HG03045 (cell line): ENCODE data around the gene MEIS2.

Source experiments
- ATAC-seq: cut with Tn5 transposase; IDR thresholded peaks from one replicate; pipeline ENCODE4 v1.9.1; 2021; ENCODE audit warnings: mild to moderate bottlenecking, moderate library complexity; ENCODE audit not compliant: unreplicated experiment

Gene MEIS2

DNA sequence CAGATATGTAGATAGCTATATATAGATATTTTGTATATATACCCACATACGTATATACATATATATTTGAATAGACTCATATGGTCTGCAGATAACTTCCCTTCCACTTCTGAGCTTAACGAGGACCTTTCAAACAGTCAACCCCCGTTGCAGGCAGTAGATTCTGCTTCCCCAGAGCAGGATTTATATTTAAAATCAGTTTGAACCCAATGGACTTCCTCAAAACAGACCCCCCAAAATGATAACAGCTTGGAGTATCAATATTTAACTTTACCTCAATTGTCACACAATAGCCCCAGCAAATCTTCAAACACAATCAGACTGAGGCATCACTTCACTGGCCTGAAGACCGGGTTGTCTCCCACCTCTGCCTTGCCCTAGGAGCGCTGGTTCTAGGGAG, 218.3 kb downstream of the MEIS2 start:
- ATAC-seq = no peak

GRCh38 chr15:36881516-36881915, 218.8 kb downstream of the MEIS2 start:
- no peak for ATAC-seq

DNA sequence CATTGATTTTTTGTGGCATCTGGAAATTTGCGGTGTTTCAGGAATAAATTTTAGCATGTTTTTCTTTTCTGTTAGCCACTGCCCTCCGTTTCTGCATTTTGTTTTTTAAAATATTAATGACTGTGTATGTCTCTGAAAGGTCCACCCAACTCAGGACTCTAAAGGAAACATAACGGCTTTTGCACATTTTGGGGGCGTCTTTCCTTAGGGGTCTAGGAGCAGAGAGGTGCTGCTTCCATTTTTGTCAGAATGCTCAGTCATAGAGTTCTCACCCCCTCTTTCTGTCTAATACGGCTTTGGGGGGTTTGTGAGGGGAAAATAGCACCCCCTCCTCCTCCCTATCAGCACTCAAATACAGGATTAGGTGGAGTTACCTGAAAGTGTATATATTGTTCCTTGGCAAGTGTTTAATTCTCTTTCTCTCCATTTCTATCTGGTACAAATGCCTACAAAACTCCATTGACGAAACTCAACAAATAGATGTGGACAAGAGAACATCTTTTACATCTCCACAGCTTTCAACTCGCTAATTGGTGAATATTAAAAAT, 219.4 kb downstream of the MEIS2 start:
- no peak for ATAC-seq

GRCh38 chr15:36880224-36880912, 220.0 kb downstream of the MEIS2 start:
- ATAC-seq = no peak

GRCh38 chr15:36879568-36880222, 220.7 kb downstream of the MEIS2 start:
- ATAC-seq = no peak

DNA sequence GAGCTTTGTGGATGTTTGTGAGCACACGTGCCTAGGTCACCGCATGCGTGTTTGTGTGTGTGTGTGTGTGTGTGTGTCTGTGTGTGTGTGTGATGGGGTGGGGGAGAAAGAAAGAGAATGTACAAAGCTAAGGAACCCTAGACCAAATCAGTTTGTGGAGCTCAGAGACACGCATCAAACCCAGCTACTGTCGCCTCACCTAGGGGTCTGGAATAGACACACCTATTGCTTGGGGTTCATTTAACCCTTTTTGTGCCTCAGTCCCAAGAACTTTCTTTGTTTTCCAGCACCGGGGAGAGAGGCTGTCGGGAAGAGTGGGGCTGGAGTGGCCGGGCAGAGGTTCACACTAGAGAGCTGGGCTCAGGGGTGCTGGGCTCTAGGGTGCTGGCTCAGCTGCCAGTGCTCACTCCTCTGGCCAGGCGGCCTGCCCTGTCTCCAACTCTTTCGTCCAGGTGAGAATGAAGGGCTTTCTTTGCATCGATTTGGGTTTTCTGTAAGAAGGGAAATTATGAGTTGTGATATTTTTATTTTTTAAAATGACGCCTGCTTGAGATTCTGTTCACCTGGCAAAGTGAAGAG, 221.6 kb downstream of the MEIS2 start:
- ATAC-seq = no peak

- no peak for ATAC-seq
These were observed 222.3 kb downstream of the MEIS2 start for GRCh38 chr15:36877796-36878683.

- ATAC-seq = no peak
These were observed 223.1 kb downstream of the MEIS2 start for GRCh38 chr15:36877294-36877693.

- ATAC-seq = no peak
These were observed 224.5 kb downstream of the MEIS2 start for GRCh38 chr15:36875740-36876334.

DNA sequence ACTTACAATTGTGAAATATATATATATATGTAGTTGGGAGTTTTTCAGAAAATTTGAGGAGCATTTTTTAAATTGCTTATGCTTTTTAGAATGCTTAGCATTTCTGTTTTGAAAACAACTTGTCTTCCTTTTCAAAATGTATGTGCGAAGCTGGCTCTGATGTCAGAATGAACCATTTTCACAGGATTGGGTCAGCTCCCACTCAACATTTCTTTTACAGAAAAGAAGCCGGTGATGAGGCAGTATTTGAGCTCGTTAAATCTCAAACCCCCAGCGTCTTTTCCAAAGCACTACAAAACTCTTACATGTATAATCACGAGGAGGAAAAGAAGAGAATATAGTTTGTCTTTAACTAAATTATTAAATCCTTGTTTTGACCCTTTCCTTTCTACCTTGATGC, 225.4 kb downstream of the MEIS2 start:
- no peak for ATAC-seq

GRCh38 chr15:36867436-36867835, 232.9 kb downstream of the MEIS2 start:
- ATAC-seq = no peak

DNA sequence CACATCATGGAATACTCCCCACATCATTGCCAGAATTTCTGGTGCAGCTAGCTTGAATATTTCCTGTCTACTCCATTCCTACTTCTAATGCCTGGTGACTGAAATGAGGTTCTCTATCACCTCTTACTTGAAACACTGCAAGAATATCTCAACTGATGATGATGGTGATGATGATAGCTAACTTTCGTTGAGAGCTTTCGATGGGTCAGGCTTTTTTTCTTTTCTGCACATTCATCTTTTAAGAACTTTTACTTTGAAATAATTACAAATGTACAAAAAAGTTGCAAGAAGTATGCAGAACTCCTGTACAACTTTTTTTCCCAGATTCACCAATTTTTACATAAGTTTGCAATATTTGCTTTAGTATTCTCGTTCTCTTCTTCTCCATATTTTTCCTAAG, 233.5 kb downstream of the MEIS2 start:
- ATAC-seq = no peak

DNA sequence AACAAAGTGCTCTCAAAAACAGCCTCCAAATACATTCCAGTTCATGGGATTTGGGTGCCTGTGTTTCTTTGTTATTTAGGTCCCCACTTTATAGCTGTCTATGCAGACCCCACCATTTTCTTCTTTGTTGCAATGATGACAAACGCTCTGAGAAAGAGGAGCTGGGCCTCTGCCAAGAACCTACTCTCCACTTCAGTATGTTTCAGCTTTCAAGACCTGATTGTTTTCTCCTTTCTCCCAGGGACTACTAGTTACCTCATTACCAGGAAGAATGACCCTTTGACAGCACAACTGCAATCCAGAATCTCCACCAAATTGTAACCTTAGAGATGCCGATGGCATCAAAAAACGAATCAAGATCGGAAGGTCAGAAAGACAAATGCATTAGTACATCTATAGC, 236.8 kb downstream of the MEIS2 start:
- ATAC-seq = no peak

DNA sequence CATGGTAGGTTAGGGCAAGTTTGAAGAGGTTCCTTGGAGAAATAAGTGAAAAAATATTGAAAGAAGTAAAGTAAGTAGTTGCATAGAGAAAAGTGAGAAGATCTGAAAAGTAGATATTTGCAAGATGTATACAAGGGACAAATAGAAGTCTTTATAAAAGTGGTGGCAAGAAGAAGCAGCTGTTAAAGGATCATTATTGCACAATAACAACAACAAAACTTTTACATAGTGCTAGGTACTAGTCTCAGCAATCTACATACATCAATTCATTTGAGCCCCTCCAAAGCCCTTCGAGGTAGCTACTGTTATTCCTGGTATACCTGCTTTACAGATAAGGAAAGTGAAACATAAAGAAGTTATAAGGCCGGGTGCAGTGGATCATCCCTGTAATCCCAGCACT, 239.6 kb downstream of the MEIS2 start:
- ATAC-seq = no peak

DNA sequence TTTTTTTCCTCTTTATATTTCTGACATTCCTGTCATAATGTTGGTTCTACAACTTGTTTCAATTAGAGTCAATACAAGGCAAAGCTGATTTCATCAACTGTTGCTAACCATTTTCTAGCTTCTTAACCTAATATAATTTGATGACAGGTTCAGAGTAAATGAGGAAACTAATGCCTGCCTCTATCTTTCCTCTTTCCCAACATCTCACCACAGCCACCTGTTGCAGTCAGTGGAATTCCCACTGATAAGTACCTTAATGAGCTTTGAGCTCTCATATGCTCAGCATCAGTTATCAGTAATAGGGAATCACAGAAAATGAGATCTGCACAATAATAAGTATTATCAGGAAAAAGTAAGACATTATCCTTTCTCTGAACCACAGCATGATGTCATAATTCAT, 241.9 kb downstream of the MEIS2 start:
- no peak for ATAC-seq

DNA sequence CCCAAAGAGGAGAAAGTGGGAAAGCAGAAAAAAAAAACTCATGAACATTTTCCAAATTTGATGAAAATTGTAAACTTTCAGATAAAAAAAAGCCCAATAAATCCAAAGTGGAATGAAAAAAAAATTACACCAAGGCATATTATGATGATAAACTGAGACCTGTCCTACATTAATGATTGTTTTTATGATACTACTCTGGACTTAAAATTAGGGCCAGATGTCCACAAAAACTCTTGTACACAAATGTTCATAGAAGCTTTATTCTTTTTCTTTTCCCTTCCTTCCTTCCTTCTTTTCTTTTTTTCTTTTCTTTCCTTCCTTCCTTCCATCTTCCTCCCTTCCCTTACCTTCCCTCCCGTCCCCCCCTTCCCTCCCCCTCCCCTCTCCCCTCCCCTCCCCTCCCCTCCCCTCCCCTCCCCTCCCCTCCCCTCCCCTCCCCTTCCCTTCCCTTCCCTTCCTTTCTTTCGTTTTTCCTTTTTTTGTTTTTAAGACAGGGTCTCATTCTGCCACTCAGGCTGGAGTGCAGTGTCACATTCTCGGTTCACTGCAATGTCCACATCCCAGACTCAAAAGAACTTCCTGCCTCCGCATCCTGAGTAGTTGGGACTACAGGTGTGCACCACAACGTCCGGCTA, 243.9 kb downstream of the MEIS2 start:
- ATAC-seq = no peak

DNA sequence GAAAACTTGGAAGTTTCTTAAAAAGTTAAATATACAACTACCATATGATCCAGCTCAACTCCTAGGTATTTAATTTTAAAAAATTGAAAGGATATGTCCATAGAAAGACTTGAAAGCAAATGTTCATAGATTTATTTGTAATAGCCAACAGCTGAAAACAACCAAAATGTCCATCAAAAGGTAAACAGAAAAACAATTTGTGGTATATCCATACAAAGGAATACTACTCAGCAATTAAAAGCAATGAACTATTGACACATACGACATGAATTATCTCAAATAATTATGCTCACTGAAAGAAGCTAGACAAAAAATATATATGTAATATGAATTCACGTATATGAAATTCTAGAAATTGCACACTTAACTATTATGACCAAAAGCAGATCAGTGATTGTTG, 249.5 kb downstream of the MEIS2 start:
- no peak for ATAC-seq

GRCh38 chr15:36845270-36845669, 255.1 kb downstream of the MEIS2 start:
- no peak for ATAC-seq

DNA sequence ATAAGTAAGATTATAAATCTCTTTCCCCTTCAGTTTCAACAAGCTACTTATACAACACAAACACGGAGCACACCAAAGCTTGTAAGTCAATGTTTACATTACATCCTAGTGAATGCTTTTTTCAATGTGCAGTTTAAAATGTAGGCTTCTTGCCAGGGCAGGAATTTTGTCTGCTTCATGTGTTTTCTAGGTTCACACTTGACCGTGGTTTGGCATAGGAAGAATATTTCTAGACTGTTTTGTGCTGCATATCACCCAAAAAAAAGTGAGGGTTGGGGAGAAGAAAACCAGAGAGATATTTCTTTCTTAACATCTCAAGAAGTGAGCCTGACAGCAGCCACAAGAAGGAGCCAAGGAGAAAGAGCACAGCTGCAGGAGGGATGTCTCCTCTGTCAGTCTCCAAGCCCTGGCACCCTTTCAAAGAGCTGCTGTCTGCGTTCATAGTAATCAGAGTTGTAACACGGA, 255.8 kb downstream of the MEIS2 start:
- ATAC-seq = no peak

DNA sequence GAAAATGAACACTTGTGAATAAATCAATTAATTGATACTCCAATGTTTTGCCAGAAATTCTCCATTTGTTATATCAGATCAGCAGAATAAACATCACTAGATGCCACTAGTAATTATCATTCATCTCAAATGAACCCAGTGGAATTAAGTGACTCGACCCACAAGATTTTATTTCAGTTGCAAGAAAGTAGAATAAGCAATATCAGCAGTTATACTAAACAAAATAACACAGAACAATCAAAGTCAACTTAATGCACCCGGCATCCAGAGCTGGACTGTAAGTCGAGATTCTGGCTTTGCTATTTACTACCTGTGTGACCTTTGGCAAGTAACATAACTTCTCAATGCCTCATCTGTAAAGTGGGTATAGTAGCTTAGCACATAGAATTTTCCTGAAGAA, 256.5 kb downstream of the MEIS2 start:
- ATAC-seq = no peak
